Left lung (tissue), 10 donors: ENCODE results near the gene ZFYVE9. TPM values are rescaled to one million over a fixed set of nuclear protein-coding genes. Genes with fewer than 3 reads are reported as not detected.
"Not testable (repeated sequence)": the region's sequence is repeated elsewhere in the genome, so short reads cannot be mapped to it uniquely, and the experiment has no call there.

ENCODE experiments used
- ATAC-seq: fragments of 200-7000 bp; cut with Tn5 transposase; one replicate; pipeline ENCODE4 v1.9.1; 2020; ENCODE audit warnings: moderate library complexity
- DNase-seq, 4 donors: peaks; one replicate each; pipeline ENCODE4 v3.0.0-alpha.2; 2013 to 2020
- H3K27ac ChIP-seq, 2 donors: fragments of 200-600 bp; sonication (generic) in 1 of 2; one replicate each; pipeline versions ENCODE4 v1.5.0 to v1.8.0; 2020 to 2021
- H3K27me3 ChIP-seq, 2 donors: fragments of 200-600 bp; sonication (generic) in 1 of 2; one replicate each; pipeline versions ENCODE4 v1.5.0 to v1.8.0; 2020 to 2021
- H3K36me3 ChIP-seq, 2 donors: fragments of 200-600 bp; sonication (generic) in 1 of 2; one replicate each; pipeline versions ENCODE4 v1.5.0 to v1.8.0; 2020 to 2021
- H3K4me1 ChIP-seq, 2 donors: fragments of 200-600 bp; one replicate each; pipeline ENCODE4 v1.8.0; 2021
- H3K4me3 ChIP-seq, 2 donors: fragments of 200-600 bp; sonication (generic) in 1 of 2; one replicate each; pipeline versions ENCODE4 v1.5.0 to v1.8.0; 2020 to 2021; ENCODE audit warnings: mild to moderate bottlenecking in 1 of 2
- H3K9me3 ChIP-seq, 2 donors: fragments of 200-600 bp; sonication (generic) in 1 of 2; one replicate each; pipeline versions ENCODE4 v1.5.0 to v1.8.0; 2020 to 2021
- CTCF ChIP-seq, 2 donors: fragments of 200-600 bp; sonication (generic) in 1 of 2; IDR thresholded peaks; one replicate each; pipeline versions ENCODE4 v1.5.0 to v1.8.0; 2021; ENCODE audit warnings: antibody characterized with exemption in 2 of 2
- intact Hi-C, 2 donors: fragments of 100-400 bp; cut with DNase I; formaldehyde crosslinking; loops; one replicate each; pipeline versions ENCODE4 v1.11.2 to v1.14.2; 2022
- polyA plus RNA-seq, 6 donors: library from polyadenylated mRNA; unstranded; fragments of 120-200 nt; gene quantifications; one replicate each; pipeline ENCODE4 v1.2.1, GENCODE V29; 2013; ENCODE audit not compliant: insufficient read length in 6 of 6
- total RNA-seq, 2 donors: library from RNA; stranded (reverse); fragmentation: NEBNext Ultra II Directional; extraction: Animal tissue kit (Norgen Biotek cat#: 25700); gene quantifications; one replicate each; pipeline ENCODE4 v1.2.1, GENCODE V29; 2021
- donor health status: DM: no; HTN: yes; CAD: no.
- donor health status: DM: no; HTN: no; CAD: no.

ZFYVE9 gene
- total and polyA plus RNA-seq, 8 donors = 15.2 to 38.1 (median 32.8) TPM

GRCh38 chr1:52168373-52169080 lies 26.6 kb downstream of the ZFYVE9 start:
- TF ChIP-seq CTCF (IDR thresholded peaks at IDR 0.05) = no peak
- ATAC-seq (no peak), DNase-seq (no peak)
- Histone ChIP-seq H3K27ac (no peak overlapping the region), H3K36me3 (no peaks in the 10 kb centered on the region), H3K9me3 (peaks cover 0 to 8% of the 10 kb centered on the region in 2 donors), H3K4me3 (no peak overlapping the region), H3K4me1 (no peaks in the 10 kb centered on the region), H3K27me3 (no peaks in the 10 kb centered on the region)
- intact Hi-C loops = no loop called here

- ATAC-seq, H3K4me3 ChIP-seq, H3K27ac ChIP-seq, H3K36me3 ChIP-seq, H3K9me3 ChIP-seq, DNase-seq, intact Hi-C loops, H3K4me1 ChIP-seq, H3K27me3 ChIP-seq: not testable (repeated sequence)
Measured at GRCh38 chr1:52171149-52171548, 29.3 kb downstream of the ZFYVE9 start.

GRCh38 chr1:52179073-52179472 lies 37.2 kb downstream of the ZFYVE9 start:
- H3K4me1 ChIP-seq = no peaks in the 10 kb centered on the region
- no peak overlapping the region for H3K4me3 ChIP-seq
- intact Hi-C loops = no loop called here
- no peaks in the 10 kb centered on the region for H3K27me3 ChIP-seq
- ATAC-seq (no peak), DNase-seq (no peak)
- no peak for TF ChIP-seq CTCF (IDR thresholded peaks at IDR 0.05)
- H3K36me3 ChIP-seq = no peaks in the 10 kb centered on the region
- no peaks in the 10 kb centered on the region for H3K9me3 ChIP-seq
- H3K27ac ChIP-seq = no peak overlapping the region

- Histone ChIP-seq H3K27ac (no peak overlapping the region), H3K9me3 (no peaks in the 10 kb centered on the region), H3K36me3 (no peaks in the 10 kb centered on the region), H3K4me1 (no peaks in the 10 kb centered on the region), H3K27me3 (no peaks in the 10 kb centered on the region), H3K4me3 (no peak overlapping the region)
- intact Hi-C loops = no loop called here
- ATAC-seq = no peak
- TF ChIP-seq CTCF (IDR thresholded peaks at IDR 0.05) = no peak
- no peak for DNase-seq
Measured at GRCh38 chr1:52180176-52180575, 38.3 kb downstream of the ZFYVE9 start.

GRCh38 chr1:52181759-52182158 lies 39.9 kb downstream of the ZFYVE9 start:
- ATAC-seq, H3K36me3 ChIP-seq, H3K4me3 ChIP-seq, H3K9me3 ChIP-seq, intact Hi-C loops, H3K27me3 ChIP-seq, H3K27ac ChIP-seq, DNase-seq, H3K4me1 ChIP-seq: not testable (repeated sequence)

GRCh38 chr1:52182328-52182727 lies 40.4 kb downstream of the ZFYVE9 start:
- DNase-seq, intact Hi-C loops, H3K36me3 ChIP-seq, H3K9me3 ChIP-seq, H3K4me1 ChIP-seq, H3K4me3 ChIP-seq, H3K27me3 ChIP-seq, H3K27ac ChIP-seq, ATAC-seq: not testable (repeated sequence)

GRCh38 chr1:52182874-52183400 lies 41.0 kb downstream of the ZFYVE9 start:
- H3K36me3 ChIP-seq = no peaks in the 10 kb centered on the region
- intact Hi-C loops = no loop called here
- H3K9me3 ChIP-seq = no peaks in the 10 kb centered on the region
- no peak for TF ChIP-seq CTCF (IDR thresholded peaks at IDR 0.05)
- DNase-seq (no peak), ATAC-seq (no peak)
- no peaks in the 10 kb centered on the region for H3K4me1 ChIP-seq
- H3K27ac ChIP-seq = no peak overlapping the region
- H3K4me3 ChIP-seq = no peak overlapping the region
- no peaks in the 10 kb centered on the region for H3K27me3 ChIP-seq
